WTC11 (cell line): ENCODE results near the gene NUP210. TPM values are rescaled to one million over a fixed set of nuclear protein-coding genes. Genes with fewer than 3 reads are reported as not detected.

Experiments used
- ATAC-seq: fragments of 200-7000 bp; cut with Tn5 transposase; 2 replicates; pipeline ENCODE4 v1.10.0; 2021; ENCODE audit warnings: mild to moderate bottlenecking, moderate library complexity
- CTCF ChIA-PET: fragments of 300-600 bp; sonication (Branson Sonifier 250); formaldehyde crosslinking; loops from one replicate; lab custom pipeline; 2021; ENCODE audit warnings: antibody characterized with exemption; lab: Charles Lee
- POLR2A ChIA-PET: fragments of 350-600 bp; sonication (Branson Sonifier 250); formaldehyde crosslinking; loops from one replicate; lab custom pipeline; 2021; ENCODE audit warnings: antibody characterized with exemption; lab: Charles Lee
- DNase-seq: peaks from one replicate; pipeline ENCODE4 v3.0.0; 2021; ENCODE audit warnings: low spot score
- H3K27ac Mint-ChIP-seq: 2 replicates; pipeline ENCODE4 v1.8.0; 2021; ENCODE audit warnings: mixed read lengths
- H3K27me3 Mint-ChIP-seq: 2 replicates; pipeline ENCODE4 v1.8.0; 2021; ENCODE audit warnings: low read depth, mild to moderate bottlenecking, moderate library complexity, mixed read lengths
- H3K36me3 Mint-ChIP-seq: 2 replicates; pipeline ENCODE4 v1.8.0; 2021; ENCODE audit warnings: mixed read lengths
- H3K4me1 Mint-ChIP-seq: 2 replicates; pipeline ENCODE4 v1.8.0; 2022; ENCODE audit warnings: mixed read lengths
- H3K4me3 Mint-ChIP-seq: 2 replicates; pipeline ENCODE4 v1.8.0; 2021; ENCODE audit warnings: mild to moderate bottlenecking, moderate library complexity, mixed read lengths
- H3K9me3 Mint-ChIP-seq: 2 replicates; pipeline ENCODE4 v1.8.0; 2021; ENCODE audit warnings: mixed read lengths
- CBFB ChIP-seq: sonication (generic); formaldehyde crosslinking; IDR thresholded peaks from 2 replicates; pipeline ENCODE4 v1.8.1; 2022; ENCODE audit warnings: mild to moderate bottlenecking, low read depth, missing genetic modification reagents
- CREB1 ChIP-seq: sonication (generic); formaldehyde crosslinking; IDR thresholded peaks from 2 replicates; pipeline ENCODE4 v1.8.0; 2023; ENCODE audit warnings: mild to moderate bottlenecking, missing genetic modification reagents
- CREM ChIP-seq: sonication (generic); formaldehyde crosslinking; IDR thresholded peaks from 2 replicates; pipeline ENCODE4 v1.8.1; 2022; ENCODE audit warnings: mild to moderate bottlenecking, missing genetic modification reagents, moderate library complexity
- ELF4 ChIP-seq: sonication (generic); formaldehyde crosslinking; IDR thresholded peaks from 2 replicates; pipeline ENCODE4 v1.8.1; 2022; ENCODE audit warnings: low read depth, mild to moderate bottlenecking, moderate library complexity, missing genetic modification reagents
- EMX1 ChIP-seq: fragments of 250-450 bp; sonication (Bioruptor Pico); IDR thresholded peaks from 2 replicates; pipeline ENCODE4 v1.8.0; 2021; ENCODE audit warnings: mild to moderate bottlenecking
- ESRRA ChIP-seq: sonication (generic); formaldehyde crosslinking; IDR thresholded peaks from 2 replicates; pipeline ENCODE4 v1.8.1; 2022; ENCODE audit warnings: mild to moderate bottlenecking, missing genetic modification reagents, borderline replicate concordance
- HMGXB4 ChIP-seq: sonication (generic); formaldehyde crosslinking; IDR thresholded peaks from 2 replicates; pipeline ENCODE4 v1.8.1; 2023; ENCODE audit warnings: mild to moderate bottlenecking, moderate library complexity, missing genetic modification reagents
- MXD4 ChIP-seq: fragments of 250-450 bp; sonication (Bioruptor Pico); IDR thresholded peaks from 2 replicates; pipeline ENCODE4 v1.8.0; 2021; ENCODE audit warnings: mild to moderate bottlenecking, moderate library complexity, borderline replicate concordance
- MYBL2 ChIP-seq: sonication (generic); formaldehyde crosslinking; IDR thresholded peaks from 2 replicates; pipeline ENCODE4 v1.8.1; 2023; ENCODE audit warnings: mild to moderate bottlenecking, moderate library complexity, missing genetic modification reagents
- NFE2L1 ChIP-seq: sonication (generic); formaldehyde crosslinking; IDR thresholded peaks from 2 replicates; pipeline ENCODE4 v1.8.1; 2023; ENCODE audit warnings: missing genetic modification reagents
- OVOL2 ChIP-seq: fragments of 250-450 bp; sonication (Bioruptor Pico); IDR thresholded peaks from 2 replicates; pipeline ENCODE4 v1.9.0; 2021; ENCODE audit warnings: mild to moderate bottlenecking, borderline replicate concordance
- RORB ChIP-seq: fragments of 250-450 bp; sonication (Bioruptor Pico); IDR thresholded peaks from 2 replicates; pipeline ENCODE4 v1.9.0; 2021; ENCODE audit warnings: mild to moderate bottlenecking
- SMAD3 ChIP-seq: sonication (generic); formaldehyde crosslinking; IDR thresholded peaks from 2 replicates; pipeline ENCODE4 v1.8.0; 2022; ENCODE audit warnings: missing genetic modification reagents, mild to moderate bottlenecking, borderline replicate concordance
- SOX15 ChIP-seq: fragments of 250-450 bp; sonication (Bioruptor Pico); IDR thresholded peaks from 2 replicates; pipeline ENCODE4 v1.9.0; 2021; ENCODE audit warnings: mild to moderate bottlenecking
- TEAD1 ChIP-seq: sonication (generic); formaldehyde crosslinking; IDR thresholded peaks from 2 replicates; pipeline ENCODE4 v1.8.0; 2022; ENCODE audit warnings: mild to moderate bottlenecking, missing genetic modification reagents
- USF1 ChIP-seq: sonication (generic); formaldehyde crosslinking; IDR thresholded peaks from 2 replicates; pipeline ENCODE4 v1.8.0; 2022; ENCODE audit warnings: mild to moderate bottlenecking, missing genetic modification reagents
- ZNF317 ChIP-seq: sonication (generic); formaldehyde crosslinking; IDR thresholded peaks from 2 replicates; pipeline ENCODE4 v1.8.1; 2023; ENCODE audit warnings: low read depth, mild to moderate bottlenecking, moderate library complexity, missing genetic modification reagents, borderline replicate concordance
- ZNF396 ChIP-seq: fragments of 250-450 bp; sonication (Bioruptor Pico); IDR thresholded peaks from 2 replicates; pipeline ENCODE4 v1.8.0; 2021; ENCODE audit warnings: mild to moderate bottlenecking, moderate library complexity, borderline replicate concordance
- total RNA-seq: library from RNA; stranded (reverse); gene quantifications from 3 replicates; pipeline ENCODE4 v1.2.3, GENCODE V29; 2021
- TF ChIP-seq, protein P1 (sequence below): fragments of 250-450 bp; sonication (Bioruptor Pico); IDR thresholded peaks from 2 replicates; pipeline ENCODE4 v1.8.0; 2021; ENCODE audit warnings: mild to moderate bottlenecking
- TF ChIP-seq, protein P2 (sequence below): fragments of 250-450 bp; sonication (Bioruptor Pico); conservative IDR thresholded peaks from 2 replicates; pipeline ENCODE4 v1.9.0; 2021; ENCODE audit warnings: mild to moderate bottlenecking
- TF ChIP-seq, protein P3 (sequence below): sonication (generic); formaldehyde crosslinking; IDR thresholded peaks from 2 replicates; pipeline ENCODE4 v1.8.0; 2022; ENCODE audit warnings: missing genetic modification reagents

Gene NUP210
- total RNA-seq, 1 experiment from 2014 or later, result 59.2 TPM

GRCh38 chr3:13307041-13307440, 113.1 kb downstream of the NUP210 start (continued):
- TF ChIP-seq HMGXB4 (no peak), EMX1 (no peak), ELF4 (CRISPR knock-in tag) (no peak), TEAD1 (CRISPR knock-in tag) (no peak), SMAD3 (CRISPR knock-in tag) (no peak), OVOL2 (CRISPR knock-in tag) (no peak), CBFB (no peak)
- TF ChIP-seq, protein P1, sequence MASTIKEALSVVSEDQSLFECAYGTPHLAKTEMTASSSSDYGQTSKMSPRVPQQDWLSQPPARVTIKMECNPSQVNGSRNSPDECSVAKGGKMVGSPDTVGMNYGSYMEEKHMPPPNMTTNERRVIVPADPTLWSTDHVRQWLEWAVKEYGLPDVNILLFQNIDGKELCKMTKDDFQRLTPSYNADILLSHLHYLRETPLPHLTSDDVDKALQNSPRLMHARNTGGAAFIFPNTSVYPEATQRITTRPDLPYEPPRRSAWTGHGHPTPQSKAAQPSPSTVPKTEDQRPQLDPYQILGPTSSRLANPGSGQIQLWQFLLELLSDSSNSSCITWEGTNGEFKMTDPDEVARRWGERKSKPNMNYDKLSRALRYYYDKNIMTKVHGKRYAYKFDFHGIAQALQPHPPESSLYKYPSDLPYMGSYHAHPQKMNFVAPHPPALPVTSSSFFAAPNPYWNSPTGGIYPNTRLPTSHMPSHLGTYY (CRISPR knock-in tag), result no peak

DNA sequence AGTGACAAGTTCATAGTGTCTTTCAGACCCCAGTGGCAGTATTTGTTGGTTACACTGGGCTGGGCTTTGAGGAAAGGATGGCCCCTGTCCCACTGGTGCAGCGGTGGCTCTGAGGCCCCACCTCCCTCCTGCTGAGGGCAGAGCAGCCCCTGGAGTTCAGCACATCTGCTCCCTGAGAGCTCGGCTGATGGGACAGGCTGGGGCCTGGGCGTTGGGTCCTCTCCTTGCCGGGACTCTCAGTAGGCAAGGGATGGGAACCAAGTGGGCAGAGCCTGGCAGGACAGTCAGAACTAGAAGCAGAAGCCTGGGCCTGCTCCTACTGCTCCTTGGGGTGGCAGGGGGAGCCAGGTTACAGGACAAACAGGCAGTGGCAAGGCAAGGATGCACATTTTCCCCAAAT, 114.5 kb downstream of the NUP210 start:
- CTCF ChIA-PET, result interaction anchor here (1.2 kb wide), 2 partner anchors 22 to 155 kb away, joined by 3 to 4 read pairs; no protein-coding TSS in a partner anchor
- ATAC-seq (no peak), DNase-seq (no peak)
- Mint-ChIP-seq H3K27me3 (no peaks in the 10 kb centered on the region), H3K4me3 (no peak overlapping the region), H3K27ac (no peak overlapping the region; the same call in 1 of the 2 replicates), H3K9me3 (0 out of 2 replicates have a peak, but pooled peaks cover 3% of the 10 kb centered on the region), H3K36me3 (no peaks in the 10 kb centered on the region), H3K4me1 (peaks cover 34% of the 10 kb centered on the region)
- TF ChIP-seq NFE2L1 (CRISPR knock-in tag) (no peak), ESRRA (no peak), TEAD1 (CRISPR knock-in tag) (no peak), MXD4 (CRISPR knock-in tag) (no peak), MYBL2 (CRISPR knock-in tag) (no peak), RORB (CRISPR knock-in tag) (no peak), ZNF317 (CRISPR knock-in tag) (no peak), USF1 (CRISPR knock-in tag) (no peak)
- TF ChIP-seq, protein P2, sequence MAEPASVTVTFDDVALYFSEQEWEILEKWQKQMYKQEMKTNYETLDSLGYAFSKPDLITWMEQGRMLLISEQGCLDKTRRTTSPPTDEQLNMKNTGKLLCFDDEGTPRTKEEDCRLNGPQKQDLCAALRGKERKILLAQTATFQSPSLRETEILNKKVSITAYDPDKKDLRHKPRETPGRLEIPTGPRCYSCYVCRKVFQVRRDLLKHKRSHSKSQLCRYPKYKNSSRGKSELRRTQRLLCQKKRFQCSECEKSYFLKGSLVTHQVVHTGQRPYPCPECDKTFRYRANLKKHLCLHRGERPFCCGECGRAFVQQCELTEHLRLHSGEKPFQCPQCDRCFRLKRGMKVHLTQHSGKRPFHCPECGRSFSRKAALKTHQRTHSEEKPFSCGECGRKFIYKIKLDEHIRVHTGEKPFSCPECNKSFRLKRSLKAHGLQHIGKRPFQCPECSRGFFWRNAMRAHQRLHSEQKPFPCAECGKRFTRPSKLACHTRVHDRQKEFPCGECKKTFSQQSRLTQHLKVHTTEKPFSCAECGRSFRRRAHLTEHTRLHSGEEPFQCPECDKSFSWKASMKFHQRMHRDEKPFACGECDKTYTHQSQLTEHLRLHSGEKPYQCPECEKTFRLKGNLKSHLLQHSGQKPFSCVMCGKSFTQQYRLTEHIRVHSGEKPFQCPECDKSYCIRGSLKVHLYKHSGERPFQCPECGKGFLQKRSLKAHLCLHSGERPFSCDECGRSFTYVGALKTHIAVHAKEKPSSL (CRISPR knock-in tag), result no peak
- POLR2A ChIA-PET, result no interaction called here

GRCh38 chr3:13303410-13303809, 116.7 kb downstream of the NUP210 start:
- DNase-seq (no peak), ATAC-seq (no peak)
- Mint-ChIP-seq H3K36me3 (no peaks in the 10 kb centered on the region), H3K27me3 (no peaks in the 10 kb centered on the region; the same call in 1 of the 2 replicates), H3K4me1 (peaks cover 46% of the 10 kb centered on the region), H3K4me3 (no peak overlapping the region), H3K9me3 (0 out of 2 replicates have a peak, but pooled peaks cover 3% of the 10 kb centered on the region), H3K27ac (peak overlapping the region; percentile 37)
- POLR2A ChIA-PET, result no interaction called here
- CTCF ChIA-PET, result interaction anchor here (0.7 to 1.4 kb wide), 2 partner anchors 20 to 195 kb away, joined by 3 to 6 read pairs; no protein-coding TSS in a partner anchor
- TF ChIP-seq CREM, result no peak
- TF ChIP-seq SOX15 (CRISPR knock-in tag), result no peak
- TF ChIP-seq, protein P3, sequence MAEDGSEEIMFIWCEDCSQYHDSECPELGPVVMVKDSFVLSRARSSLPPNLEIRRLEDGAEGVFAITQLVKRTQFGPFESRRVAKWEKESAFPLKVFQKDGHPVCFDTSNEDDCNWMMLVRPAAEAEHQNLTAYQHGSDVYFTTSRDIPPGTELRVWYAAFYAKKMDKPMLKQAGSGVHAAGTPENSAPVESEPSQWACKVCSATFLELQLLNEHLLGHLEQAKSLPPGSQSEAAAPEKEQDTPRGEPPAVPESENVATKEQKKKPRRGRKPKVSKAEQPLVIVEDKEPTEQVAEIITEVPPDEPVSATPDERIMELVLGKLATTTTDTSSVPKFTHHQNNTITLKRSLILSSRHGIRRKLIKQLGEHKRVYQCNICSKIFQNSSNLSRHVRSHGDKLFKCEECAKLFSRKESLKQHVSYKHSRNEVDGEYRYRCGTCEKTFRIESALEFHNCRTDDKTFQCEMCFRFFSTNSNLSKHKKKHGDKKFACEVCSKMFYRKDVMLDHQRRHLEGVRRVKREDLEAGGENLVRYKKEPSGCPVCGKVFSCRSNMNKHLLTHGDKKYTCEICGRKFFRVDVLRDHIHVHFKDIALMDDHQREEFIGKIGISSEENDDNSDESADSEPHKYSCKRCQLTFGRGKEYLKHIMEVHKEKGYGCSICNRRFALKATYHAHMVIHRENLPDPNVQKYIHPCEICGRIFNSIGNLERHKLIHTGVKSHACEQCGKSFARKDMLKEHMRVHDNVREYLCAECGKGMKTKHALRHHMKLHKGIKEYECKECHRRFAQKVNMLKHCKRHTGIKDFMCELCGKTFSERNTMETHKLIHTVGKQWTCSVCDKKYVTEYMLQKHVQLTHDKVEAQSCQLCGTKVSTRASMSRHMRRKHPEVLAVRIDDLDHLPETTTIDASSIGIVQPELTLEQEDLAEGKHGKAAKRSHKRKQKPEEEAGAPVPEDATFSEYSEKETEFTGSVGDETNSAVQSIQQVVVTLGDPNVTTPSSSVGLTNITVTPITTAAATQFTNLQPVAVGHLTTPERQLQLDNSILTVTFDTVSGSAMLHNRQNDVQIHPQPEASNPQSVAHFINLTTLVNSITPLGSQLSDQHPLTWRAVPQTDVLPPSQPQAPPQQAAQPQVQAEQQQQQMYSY (CRISPR knock-in tag), result peak; percentile 46
- TF ChIP-seq CREB1 (CRISPR knock-in tag), result no peak
- TF ChIP-seq ZNF396, result no peak
